Activated CD8-positive, alpha-beta memory T cell treated with anti-CD3 and anti-CD28 coated beads for 48 hours (primary cell): ENCODE results near the gene PEPD.

Experiments used
- DNase-seq, 3 experiments: peaks; one replicate each; pipeline ENCODE4 v3.0.0-alpha.2; 2020; ENCODE audit warnings: low read depth in 2 of 3, low spot score in 2 of 3

PEPD gene

GRCh38 chr19:33339016-33339984 lies 182.3 kb downstream of the PEPD start:
- DNase-seq: no peak
